22Rv1 (cell line): Measurements from ENCODE around the gene ASB14.

ENCODE experiments used
- CTCF ChIP-seq: fragments of 450-650 bp; IDR thresholded peaks from 2 replicates; pipeline ENCODE4 v1.5.1; 2017; ENCODE audit warnings: mild to moderate bottlenecking
- ZFX ChIP-seq: fragments of 450-650 bp; IDR thresholded peaks from 2 replicates; pipeline ENCODE4 v1.6.1; 2017; ENCODE audit warnings: antibody characterized with exemption, borderline replicate concordance

GRCh38 chr3:57252404-57252803, 40.1 kb downstream of the ASB14 start:
- TF ChIP-seq CTCF (no peak), ZFX (no peak)
